Suppressor macrophage treated with lipopolysaccharide for 4 hours (primary cell): ENCODE data around the gene ADORA1.

Experiments
- DNase-seq: peaks from one replicate; pipeline ENCODE4 v3.0.0-alpha.2; 2020

ADORA1 gene

GRCh38 chr1:203095061-203095690 lies 32.4 kb upstream of the ADORA1 start:
- no peak for DNase-seq

DNA sequence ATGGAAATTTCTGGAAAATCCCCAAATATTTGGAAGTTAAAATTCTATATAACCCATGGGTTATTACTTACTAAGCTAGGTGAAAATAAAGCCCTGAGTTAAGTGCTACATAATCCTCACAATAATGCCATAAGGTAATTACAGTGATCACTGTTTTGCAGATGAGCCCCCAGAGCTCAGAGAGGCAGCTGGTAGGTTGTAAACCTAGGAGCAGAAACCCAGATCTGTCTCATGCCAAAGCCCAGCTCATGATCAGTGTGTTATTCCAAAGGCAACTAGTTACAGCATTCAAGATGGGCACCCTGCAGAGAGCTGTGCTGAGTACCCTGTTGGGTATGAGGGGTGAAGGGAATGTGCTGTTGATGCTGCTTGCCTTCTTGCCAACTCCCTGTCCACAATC lies 31.0 kb upstream of the ADORA1 start:
- no peak for DNase-seq

- no peak for DNase-seq
Observed at GRCh38 chr1:203097001-203097400, 30.5 kb upstream of the ADORA1 start.

- DNase-seq = no peak
Observed at GRCh38 chr1:203098445-203098844, 29.1 kb upstream of the ADORA1 start.

DNA sequence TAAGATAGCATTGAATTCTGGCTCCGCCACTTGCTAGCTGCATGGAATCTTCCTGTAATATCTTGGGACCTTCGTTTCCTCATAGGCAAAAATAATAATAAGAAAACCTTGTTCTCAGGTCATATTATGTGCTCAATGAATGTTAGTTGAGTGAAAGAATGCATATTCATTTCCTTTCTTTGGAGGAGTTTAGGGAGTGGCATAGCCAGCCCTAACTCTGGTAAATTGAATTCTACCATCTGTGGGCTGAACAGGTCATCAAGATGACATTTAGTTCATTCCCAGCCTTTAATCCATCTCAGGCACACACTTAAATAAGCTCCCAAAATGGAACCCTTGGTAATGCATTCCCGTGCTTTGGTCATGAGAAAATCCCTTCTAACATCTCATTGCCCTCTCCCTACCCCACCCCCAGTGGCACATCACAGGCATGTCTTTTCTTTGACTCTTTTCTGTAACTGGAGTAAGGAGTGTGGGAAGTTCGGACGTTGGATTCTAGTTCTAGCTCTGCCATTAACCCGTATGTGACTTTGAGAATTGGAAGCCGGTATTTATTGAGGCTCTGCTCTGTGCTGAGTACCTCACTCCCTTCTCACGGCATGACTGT lies 28.5 kb upstream of the ADORA1 start:
- no peak for DNase-seq

- DNase-seq = no peak
Observed at GRCh38 chr1:203099805-203100515, 27.6 kb upstream of the ADORA1 start.

DNA sequence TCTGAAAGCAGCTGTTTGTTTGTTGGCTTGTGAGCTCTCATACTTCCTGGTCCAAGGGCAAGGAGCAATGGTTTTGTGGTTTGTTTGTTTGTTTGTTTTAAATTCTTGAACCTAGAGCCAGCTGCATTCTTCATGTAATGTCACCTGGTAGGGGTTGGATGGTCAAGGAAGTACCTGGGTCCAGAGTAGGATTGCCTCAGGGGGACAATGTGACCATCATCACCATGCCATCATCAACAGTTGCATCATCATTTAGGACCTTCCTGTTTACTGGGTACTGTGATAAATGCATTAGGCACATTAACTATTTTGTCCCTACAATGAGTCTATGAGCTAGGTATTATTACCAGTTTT lies 27.0 kb upstream of the ADORA1 start:
- DNase-seq = peak; percentile 42

DNA sequence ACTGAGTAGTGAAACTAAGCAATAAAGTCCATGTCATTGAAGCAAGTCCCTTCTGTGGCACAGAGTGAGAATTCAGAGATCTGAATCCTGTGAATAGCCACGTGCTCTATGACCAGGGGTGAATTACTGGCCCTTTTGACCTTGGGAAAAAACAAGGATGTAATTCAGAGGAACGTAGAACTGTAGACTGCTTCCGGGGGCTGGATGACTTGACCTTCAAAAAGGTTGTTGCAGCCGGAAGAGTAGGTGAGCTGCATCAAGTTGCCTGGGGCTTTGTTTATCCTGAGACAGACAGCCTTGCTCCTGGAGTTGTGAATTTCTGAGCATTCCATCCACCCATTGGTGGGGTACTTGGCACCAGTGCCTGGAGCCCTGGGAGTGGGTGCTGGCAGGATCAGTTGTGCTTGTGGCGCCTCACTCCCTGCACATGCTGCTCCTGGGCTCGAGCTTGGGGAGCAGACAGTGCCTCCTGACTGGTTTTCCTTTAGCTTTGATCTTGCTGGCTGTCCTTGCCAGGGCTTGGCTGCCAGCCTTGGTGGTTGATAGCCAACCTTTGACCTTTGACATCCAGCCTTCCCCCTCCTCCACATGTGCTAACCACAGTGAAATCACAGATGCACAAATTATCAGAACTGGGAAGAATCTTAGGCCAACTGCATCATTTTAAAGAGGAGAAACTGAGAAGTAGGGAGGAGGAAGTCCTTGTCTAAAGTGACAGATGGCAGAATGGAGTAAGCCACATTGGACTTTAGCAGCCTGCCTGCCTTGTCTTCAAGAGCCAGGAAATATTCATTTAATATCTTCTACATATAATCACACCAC lies 25.5 kb upstream of the ADORA1 start:
- peak; percentile 57 for DNase-seq

DNA sequence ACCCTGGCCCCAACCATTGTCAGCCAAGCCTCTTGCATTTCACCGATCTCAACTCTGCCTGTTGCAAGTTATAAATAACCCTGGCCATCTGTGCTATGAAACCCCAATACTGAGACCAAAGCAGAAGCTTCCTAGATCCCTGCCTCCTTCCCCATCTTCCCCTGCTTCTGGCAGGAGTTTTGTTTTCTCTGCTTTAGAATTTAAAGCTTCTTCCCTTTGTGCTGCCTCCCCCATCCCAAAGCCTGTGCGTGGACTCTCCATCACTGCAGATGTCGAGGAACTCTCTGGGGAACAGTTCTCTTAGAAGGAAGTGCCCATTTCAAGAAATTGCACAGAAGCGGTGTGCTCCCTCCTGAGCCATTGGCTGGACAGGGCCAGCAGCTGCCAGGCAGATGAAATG lies 24.3 kb upstream of the ADORA1 start:
- DNase-seq = no peak

- DNase-seq = no peak
Observed at GRCh38 chr1:203103829-203104495, 23.6 kb upstream of the ADORA1 start.

GRCh38 chr1:203104789-203105390 lies 22.6 kb upstream of the ADORA1 start:
- DNase-seq = peak; percentile 23

DNA sequence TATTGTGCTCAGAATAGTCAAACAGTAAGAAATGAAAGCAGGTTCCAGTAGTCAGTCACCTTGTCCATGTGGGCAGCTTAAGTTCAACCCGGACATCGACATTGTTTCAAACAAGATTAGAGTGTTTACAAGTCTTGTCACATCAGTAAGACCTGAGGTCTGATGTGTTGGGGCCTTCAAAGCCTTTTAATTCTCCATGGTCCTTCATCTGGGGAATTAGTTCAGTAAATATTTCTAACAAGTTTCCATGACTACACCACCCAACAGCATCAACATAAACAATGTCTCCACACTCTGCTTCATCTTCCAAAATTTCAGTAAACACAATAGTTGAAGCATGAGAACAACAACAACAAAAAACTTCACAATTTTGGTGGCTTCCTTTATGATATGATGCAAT lies 15.1 kb upstream of the ADORA1 start:
- no peak for DNase-seq

GRCh38 chr1:203113308-203113707 lies 14.2 kb upstream of the ADORA1 start:
- DNase-seq = no peak

GRCh38 chr1:203114202-203114601 lies 13.3 kb upstream of the ADORA1 start:
- DNase-seq = no peak

- DNase-seq = no peak
Observed at GRCh38 chr1:203116091-203116820, 11.3 kb upstream of the ADORA1 start.

- peak; percentile 81 for DNase-seq
Observed at GRCh38 chr1:203117611-203118575, 9.6 kb upstream of the ADORA1 start.

- no peak for DNase-seq
Observed at GRCh38 chr1:203120325-203121153, 7.0 kb upstream of the ADORA1 start.

DNA sequence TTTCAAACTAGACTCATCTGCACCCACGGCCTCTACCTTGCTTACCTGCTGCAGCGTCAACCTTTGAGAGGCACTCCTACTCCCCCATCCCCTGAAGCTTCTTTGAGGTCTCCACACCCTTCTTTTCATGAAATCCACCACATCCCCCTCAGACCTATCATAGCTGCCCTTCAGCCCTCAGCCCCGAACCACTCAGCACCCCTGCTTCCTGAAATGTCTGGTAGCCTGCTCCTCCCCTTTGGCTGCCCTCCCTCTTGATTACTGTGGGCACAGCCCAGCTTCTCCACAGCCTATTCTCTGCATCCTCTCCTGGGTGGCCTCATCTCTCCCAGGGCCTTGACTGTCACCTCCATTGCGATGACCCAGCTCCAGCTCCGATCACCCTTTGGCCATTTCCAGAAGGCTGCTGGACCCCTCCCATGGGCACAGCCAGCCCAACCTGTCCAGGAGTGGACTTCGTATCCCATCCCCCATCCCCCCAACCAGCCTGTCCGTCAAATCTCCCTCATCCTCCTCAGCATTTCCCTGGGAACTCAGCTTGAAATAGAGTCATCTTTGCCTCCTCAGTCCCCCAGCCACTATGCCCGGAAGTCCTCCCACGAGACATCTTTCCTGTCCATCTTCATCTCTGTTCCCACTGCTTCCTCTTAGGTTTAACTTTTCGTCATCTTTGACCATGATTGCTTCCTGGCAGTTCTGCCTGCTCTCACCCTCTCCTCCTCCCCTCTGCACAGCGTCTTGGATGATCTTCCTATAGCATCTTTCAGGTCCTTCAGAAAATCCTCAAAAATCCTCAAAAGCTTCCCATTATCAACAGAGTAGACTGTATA lies 6.1 kb upstream of the ADORA1 start:
- peak; percentile 34 for DNase-seq

- no peak for DNase-seq
Observed at GRCh38 chr1:203122159-203122558, 5.4 kb upstream of the ADORA1 start.
